Stimulated activated CD8-positive, alpha-beta memory T cell treated with anti-CD3 and anti-CD28 coated beads, Interleukin-12 subunit alpha, Interleukin-12 subunit beta, amount 100 ng/mL, for 1 hour (primary cell): ENCODE measurements around the gene SAMD9L.
A peak's percentile ranks its signal among the peaks of the same experiment; 100 is the strongest.
"Not testable (repeated sequence)": the region's sequence is repeated elsewhere in the genome, so short reads cannot be mapped to it uniquely, and the experiment has no call there.

Source experiments
- DNase-seq: peaks from one replicate; pipeline ENCODE4 v3.0.0-alpha.2; 2020; ENCODE audit warnings: low read depth

Gene SAMD9L

GRCh38 chr7:93146036-93146435, 2.1 kb downstream of the SAMD9L start:
- no peak for DNase-seq

- DNase-seq, result no peak
Measured at GRCh38 chr7:93145354-93145753, 2.8 kb downstream of the SAMD9L start.

- no peak for DNase-seq
Measured at GRCh38 chr7:93142127-93142526, 6.1 kb downstream of the SAMD9L start.

- no peak for DNase-seq
Measured at GRCh38 chr7:93140582-93141191, 7.5 kb downstream of the SAMD9L start.

GRCh38 chr7:93138576-93138975, 9.6 kb downstream of the SAMD9L start:
- no peak for DNase-seq

- DNase-seq, result no peak
Measured at GRCh38 chr7:93133005-93133404, 15.2 kb downstream of the SAMD9L start.

GRCh38 chr7:93132216-93132615, 16.0 kb downstream of the SAMD9L start:
- no peak for DNase-seq

GRCh38 chr7:93126954-93127353, 21.2 kb downstream of the SAMD9L start:
- not testable (repeated sequence) for DNase-seq

- not testable (repeated sequence) for DNase-seq
Measured at GRCh38 chr7:93123532-93123931, 24.7 kb downstream of the SAMD9L start.

- no peak for DNase-seq
Measured at GRCh38 chr7:93120592-93121549, 27.3 kb downstream of the SAMD9L start.

- no peak for DNase-seq
Measured at GRCh38 chr7:93119191-93119905, 28.8 kb downstream of the SAMD9L start.

GRCh38 chr7:93117852-93118530, 30.2 kb downstream of the SAMD9L start, which contains the start of gene SAMD9:
TSS of gene SAMD9 (minus strand) at chr7:93117979. CDS start at chr7:93106097, 11,882 bp downstream.
- DNase-seq, result peak; percentile 29

- DNase-seq, result no peak
Measured at GRCh38 chr7:93117327-93117726, 30.9 kb downstream of the SAMD9L start.

GRCh38 chr7:93115796-93116195, 32.4 kb downstream of the SAMD9L start:
- DNase-seq, result no peak

GRCh38 chr7:93108003-93108402, 40.2 kb downstream of the SAMD9L start:
- no peak for DNase-seq

- no peak for DNase-seq
Measured at GRCh38 chr7:93097388-93097787, 50.8 kb downstream of the SAMD9L start.

- no peak for DNase-seq
Measured at GRCh38 chr7:93092757-93093370, 55.3 kb downstream of the SAMD9L start.
